ENCODE results near the gene CEP250. TPM values are rescaled to one million over a fixed set of nuclear protein-coding genes. Genes with fewer than 3 reads are reported as not detected.

Gene CEP250
- total and polyA plus RNA-seq, 5 experiments from 2014 or later: 4.5 to 65.4 (median 17.5) TPM

DNA sequence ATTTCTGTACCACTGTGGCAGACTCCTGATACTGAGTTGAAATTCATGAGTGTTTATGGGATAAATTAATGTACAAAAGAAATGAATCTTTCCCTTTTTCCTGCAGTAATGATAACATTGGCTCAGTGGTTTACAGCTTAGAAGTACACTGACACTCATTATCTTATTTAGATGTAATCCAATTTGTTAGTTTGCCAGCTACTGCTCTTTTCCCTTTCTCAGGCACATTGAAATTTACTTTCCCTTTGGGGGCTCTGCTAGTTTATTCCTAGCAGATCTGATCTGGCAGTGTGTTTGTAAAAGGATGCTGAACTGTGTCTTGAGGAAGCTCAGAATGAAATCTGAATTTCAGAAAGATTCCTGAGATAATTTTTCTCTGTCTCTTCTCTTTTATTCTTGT, 3.0 kb downstream of the CEP250 start:
- H3K27me3 Mint-ChIP-seq: no peaks in the 10 kb centered on the region
- H3K4me1 Mint-ChIP-seq: peaks cover under 1 to 37% (median 23%) of the 10 kb centered on the region in 4 donors
- H3K4me3 Mint-ChIP-seq: no peak overlapping the region
- no peaks in the 10 kb centered on the region for H3K9me3 Mint-ChIP-seq
- no peak for ATAC-seq
- H3K27ac Mint-ChIP-seq: peak overlapping the region in 1 of 10 donors; percentile 9
- POLR2A ChIA-PET: no interaction called here
- DNase-seq: no peak
- H3K36me3 Mint-ChIP-seq: peaks cover 0 to 13% (median 0%) of the 10 kb centered on the region in 3 donors

DNA sequence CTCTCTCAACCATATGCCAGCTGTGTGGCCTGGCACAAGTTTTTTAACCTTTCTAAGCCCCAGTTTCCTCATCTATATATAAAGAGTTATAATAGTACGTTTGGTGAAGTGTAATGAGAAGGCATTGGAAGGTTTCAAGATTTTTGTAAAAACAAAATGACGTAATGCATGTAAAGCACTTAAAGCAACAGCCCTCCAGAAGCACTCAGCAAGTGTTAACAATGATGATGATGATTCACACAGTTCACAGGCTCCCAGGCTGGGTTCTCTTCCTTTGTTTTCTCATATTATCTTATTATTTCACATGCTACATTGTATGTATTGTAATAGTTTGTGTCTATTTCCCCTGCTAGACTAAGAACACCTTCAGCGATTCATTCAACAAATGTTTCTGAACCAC, 6.2 kb downstream of the CEP250 start:
- POLR2A ChIA-PET: interaction anchor here (1.0 kb wide), 1 partner anchor 492 kb away, joined by 3 read pairs; the partner anchor contains the start of gene SCAND1
- DNase-seq: no peak
- Mint-ChIP-seq H3K4me1 (peaks cover 4 to 22% (median 17%) of the 10 kb centered on the region in 4 donors), H3K27ac (peak overlapping the region in 1 of 10 donors; percentile 3), H3K27me3 (no peaks in the 10 kb centered on the region), H3K9me3 (no peaks in the 10 kb centered on the region), H3K4me3 (no peak overlapping the region), H3K36me3 (peaks cover 0 to 19% (median 0%) of the 10 kb centered on the region in 3 donors)
- no peak for ATAC-seq

DNA sequence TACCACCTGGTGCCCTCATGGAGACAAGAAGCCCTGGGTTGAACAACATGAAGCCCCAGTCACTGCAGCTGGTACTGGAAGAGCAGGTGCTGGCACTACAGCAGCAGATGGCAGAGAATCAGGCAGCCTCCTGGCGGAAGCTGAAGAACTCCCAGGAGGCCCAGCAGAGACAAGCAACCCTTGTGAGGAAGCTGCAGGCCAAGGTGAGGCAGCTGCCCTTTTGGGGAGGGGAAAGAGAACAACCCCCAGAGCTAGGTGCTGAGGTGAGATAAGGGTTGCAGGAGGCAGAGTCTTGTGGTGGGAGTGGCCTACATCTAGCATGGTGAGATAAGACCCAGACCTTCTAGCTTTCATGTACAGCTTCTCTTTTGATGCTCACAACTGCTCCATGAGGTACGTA, 7.0 kb downstream of the CEP250 start:
- Mint-ChIP-seq H3K9me3 (no peaks in the 10 kb centered on the region), H3K27me3 (no peaks in the 10 kb centered on the region), H3K27ac (no peak overlapping the region), H3K4me3 (no peak overlapping the region), H3K4me1 (peaks cover 4 to 19% (median 15%) of the 10 kb centered on the region in 4 donors), H3K36me3 (peaks cover 0 to 22% (median 0%) of the 10 kb centered on the region in 3 donors)
- POLR2A ChIA-PET: interaction anchor here (3.0 kb wide), 1 partner anchor 7 kb away, joined by 14 read pairs; the partner anchor contains the start of gene CEP250
- DNase-seq: no peak
- no peak for ATAC-seq

DNA sequence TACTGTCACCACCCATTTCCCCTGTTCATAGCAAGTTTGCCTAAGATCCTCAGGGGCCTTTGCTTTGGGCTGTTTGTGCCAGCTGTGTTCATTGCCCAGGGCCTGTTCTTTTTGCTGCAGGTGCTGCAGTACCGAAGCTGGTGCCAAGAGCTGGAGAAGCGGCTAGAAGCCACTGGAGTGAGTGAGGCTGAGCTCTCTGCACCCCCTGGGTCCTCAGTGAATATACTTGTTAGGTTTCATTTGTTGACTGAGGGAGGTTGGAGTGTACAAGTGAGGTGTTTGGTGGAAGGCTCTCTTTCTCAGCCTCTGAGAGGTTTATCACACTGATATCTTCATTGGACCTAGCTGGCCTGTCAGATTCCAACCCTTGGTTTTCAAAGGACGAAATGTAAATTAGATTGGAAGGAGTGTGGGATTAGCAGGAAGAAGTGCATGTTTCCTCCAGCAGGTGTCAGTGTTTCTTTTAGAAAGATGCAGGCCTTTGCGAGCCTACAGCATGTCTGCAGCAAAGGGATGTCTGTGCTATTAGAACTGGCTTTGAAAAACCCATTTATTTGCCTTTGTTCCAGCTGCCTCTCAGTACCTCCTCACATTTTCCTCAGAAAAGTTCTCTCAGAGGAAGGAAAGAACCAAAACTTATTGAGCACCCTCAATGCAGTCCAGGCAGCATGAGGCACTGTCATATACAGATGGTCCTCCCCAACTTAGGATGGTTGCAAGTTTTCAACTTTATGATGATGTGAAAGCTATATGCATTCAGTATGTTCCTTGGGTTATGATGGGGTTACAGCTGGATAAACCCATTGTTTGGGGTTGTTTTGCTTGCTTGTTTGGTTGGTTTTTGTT, 8.3 kb downstream of the CEP250 start:
- Mint-ChIP-seq H3K27ac (peak overlapping the region in 5 of 10 donors; percentile 8 to 83 (median 46)), H3K4me1 (peaks cover 4 to 11% (median 9%) of the 10 kb centered on the region in 4 donors), H3K4me3 (no peak overlapping the region), H3K36me3 (peaks cover 0 to 24% (median 0%) of the 10 kb centered on the region in 3 donors), H3K9me3 (no peaks in the 10 kb centered on the region), H3K27me3 (no peaks in the 10 kb centered on the region)
- ATAC-seq (peak; percentile 89 to 98), DNase-seq (peak; percentile 15 to 80 (median 57))
- POLR2A ChIA-PET: interaction anchor here (0.7 to 3.0 kb wide), 6 partner anchors 8 to 490 kb away, joined by 3 to 14 read pairs (median 4); partner anchors contain the start of genes CEP250, RBM39 and SCAND1

DNA sequence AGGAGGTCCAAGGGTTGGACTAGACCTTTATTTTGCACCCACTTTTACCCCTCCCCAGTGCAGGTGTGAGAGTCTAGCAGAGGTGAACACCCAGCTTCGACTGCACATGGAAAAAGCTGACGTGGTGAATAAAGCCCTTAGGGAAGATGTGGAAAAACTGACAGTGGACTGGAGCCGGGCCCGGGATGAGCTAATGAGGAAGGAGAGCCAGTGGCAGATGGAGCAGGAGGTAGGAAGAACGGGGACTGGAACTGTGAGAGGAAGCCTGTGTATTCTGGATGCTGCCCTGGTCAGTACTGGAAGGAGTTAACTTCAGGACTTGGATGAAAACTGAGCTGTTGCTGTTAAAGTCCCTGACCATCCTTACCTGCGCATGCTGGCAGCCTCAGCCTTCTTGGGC, 10.6 kb downstream of the CEP250 start:
- peaks cover 0 to 34% (median 0%) of the 10 kb centered on the region in 3 donors for H3K36me3 Mint-ChIP-seq
- no peaks in the 10 kb centered on the region for H3K27me3 Mint-ChIP-seq
- H3K27ac Mint-ChIP-seq: peak overlapping the region in 6 of 10 donors; percentile 25 to 89 (median 73)
- H3K9me3 Mint-ChIP-seq: no peaks in the 10 kb centered on the region
- H3K4me1 Mint-ChIP-seq: peaks cover 5 to 11% (median 8%) of the 10 kb centered on the region in 4 donors
- POLR2A ChIA-PET: interaction anchor here (0.6 kb wide), 1 partner anchor 12 kb away, joined by 3 read pairs; no protein-coding TSS in a partner anchor
- DNase-seq (no peak), ATAC-seq (no peak)
- H3K4me3 Mint-ChIP-seq: no peak overlapping the region

DNA sequence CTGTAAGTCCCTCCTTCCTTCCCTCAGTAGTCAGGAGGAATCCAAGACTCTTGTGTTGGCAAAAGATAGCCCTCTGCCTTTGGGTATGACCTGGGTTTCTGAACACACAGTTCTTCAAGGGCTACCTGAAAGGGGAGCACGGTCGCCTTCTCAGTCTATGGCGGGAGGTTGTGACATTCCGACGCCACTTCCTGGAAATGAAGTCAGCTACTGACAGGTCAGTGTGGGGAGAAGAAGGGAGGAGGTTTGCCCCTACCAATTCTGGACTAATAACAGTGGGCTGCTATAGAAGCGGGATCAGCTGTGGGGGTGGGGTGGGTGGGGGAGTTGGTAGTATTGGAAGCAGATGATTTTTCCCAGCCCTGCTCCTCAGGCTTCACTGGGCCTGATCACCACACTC, 11.5 kb downstream of the CEP250 start:
- peaks cover 6 to 12% (median 7%) of the 10 kb centered on the region in 4 donors for H3K4me1 Mint-ChIP-seq
- peak overlapping the region in 7 of 10 donors; percentile 35 to 86 (median 56) for H3K27ac Mint-ChIP-seq
- ATAC-seq (no peak), DNase-seq (no peak)
- H3K4me3 Mint-ChIP-seq: no peak overlapping the region
- POLR2A ChIA-PET: no interaction called here
- H3K9me3 Mint-ChIP-seq: no peaks in the 10 kb centered on the region
- H3K27me3 Mint-ChIP-seq: no peaks in the 10 kb centered on the region
- H3K36me3 Mint-ChIP-seq: peaks cover 0 to 35% (median 0%) of the 10 kb centered on the region in 3 donors

DNA sequence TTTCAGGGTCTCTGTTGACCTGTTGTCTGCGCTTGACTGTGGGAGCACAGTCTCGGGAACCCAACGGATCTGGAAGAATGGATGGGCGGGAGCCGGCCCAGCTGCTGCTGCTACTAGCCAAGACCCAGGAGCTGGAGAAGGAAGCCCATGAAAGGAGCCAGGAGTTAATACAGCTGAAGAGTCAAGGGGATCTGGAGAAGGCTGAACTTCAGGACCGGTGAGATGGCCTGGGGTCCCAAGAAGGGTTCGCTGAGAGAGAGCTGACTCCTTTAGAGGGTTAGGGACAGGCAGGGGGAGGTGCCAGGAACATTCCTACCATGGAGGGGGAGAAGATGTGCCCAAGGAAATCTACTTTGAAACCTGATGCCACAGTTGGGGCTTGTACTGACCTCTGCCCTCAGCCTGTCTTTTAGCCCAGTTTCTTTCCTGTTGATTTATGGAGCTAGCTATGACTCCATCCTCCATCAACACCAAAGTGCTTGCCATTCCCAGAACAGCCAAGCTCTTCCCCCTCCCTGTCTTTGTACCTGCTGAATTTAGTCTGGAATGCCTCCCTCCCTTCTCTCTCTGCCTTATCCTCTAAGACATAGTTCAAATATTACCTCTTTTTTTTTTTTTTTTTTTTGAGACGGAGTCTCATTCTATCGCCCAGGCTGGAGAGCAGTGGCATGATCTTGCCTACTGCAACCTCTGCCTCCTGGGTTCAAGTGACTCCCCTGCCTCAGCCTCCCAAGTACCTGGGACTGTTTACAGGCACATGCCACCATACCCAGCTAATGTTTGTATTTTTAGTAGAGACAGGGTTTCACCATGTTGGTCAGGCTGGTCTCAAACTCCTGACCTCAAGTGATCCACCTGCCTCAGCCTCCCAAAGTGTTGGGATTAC, 12.2 kb downstream of the CEP250 start:
- peaks cover 6 to 11% (median 7%) of the 10 kb centered on the region in 4 donors for H3K4me1 Mint-ChIP-seq
- no peak overlapping the region for H3K4me3 Mint-ChIP-seq

DNA sequence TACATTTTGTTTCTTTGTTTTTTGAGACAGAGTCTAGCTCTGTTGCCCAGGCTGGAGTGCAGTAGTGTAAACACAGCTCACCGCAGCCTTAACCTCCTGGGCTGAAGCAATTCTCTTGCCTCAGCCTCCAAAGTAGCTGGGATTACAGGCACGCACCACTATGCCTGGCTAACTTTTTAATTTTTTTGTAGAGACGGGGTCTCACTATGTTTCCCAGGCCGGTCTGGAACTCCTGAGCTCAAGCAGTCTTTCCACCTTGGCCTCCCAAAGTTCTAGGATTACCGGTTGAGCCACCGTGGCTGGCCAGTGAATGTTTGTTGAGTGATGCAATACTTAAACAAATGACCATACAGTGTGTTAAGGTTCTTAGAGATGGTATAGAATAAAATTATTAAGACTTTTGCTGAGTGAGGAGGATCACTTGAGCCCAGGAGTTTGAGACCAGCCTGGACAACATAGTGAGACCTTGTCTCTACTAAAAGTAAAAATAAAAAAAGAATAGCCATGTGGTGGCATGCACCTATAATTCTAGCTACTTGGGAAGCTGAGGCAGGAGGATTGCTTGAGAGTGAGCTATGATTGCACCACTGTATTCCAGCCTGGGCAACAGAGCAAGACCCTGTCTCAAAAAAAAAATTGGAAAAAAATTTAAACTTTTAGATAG, 13.4 kb downstream of the CEP250 start:
- no peak for DNase-seq
- POLR2A ChIA-PET: interaction anchor here (1.2 kb wide), 1 partner anchor 29 kb away, joined by 3 read pairs; no protein-coding TSS in a partner anchor

More for the DNA sequence above, 12.2 kb downstream of the CEP250 start:
- peaks cover 0 to 32% (median 0%) of the 10 kb centered on the region in 3 donors for H3K36me3 Mint-ChIP-seq
- ATAC-seq: no peak
- peak overlapping the region in 8 of 10 donors; percentile 26 to 75 (median 58) for H3K27ac Mint-ChIP-seq
- no peaks in the 10 kb centered on the region for H3K9me3 Mint-ChIP-seq
- POLR2A ChIA-PET: interaction anchor here (0.7 kb wide), 1 partner anchor 9 kb away, joined by 3 read pairs; no protein-coding TSS in a partner anchor
- H3K27me3 Mint-ChIP-seq: no peaks in the 10 kb centered on the region
- DNase-seq: no peak

DNA sequence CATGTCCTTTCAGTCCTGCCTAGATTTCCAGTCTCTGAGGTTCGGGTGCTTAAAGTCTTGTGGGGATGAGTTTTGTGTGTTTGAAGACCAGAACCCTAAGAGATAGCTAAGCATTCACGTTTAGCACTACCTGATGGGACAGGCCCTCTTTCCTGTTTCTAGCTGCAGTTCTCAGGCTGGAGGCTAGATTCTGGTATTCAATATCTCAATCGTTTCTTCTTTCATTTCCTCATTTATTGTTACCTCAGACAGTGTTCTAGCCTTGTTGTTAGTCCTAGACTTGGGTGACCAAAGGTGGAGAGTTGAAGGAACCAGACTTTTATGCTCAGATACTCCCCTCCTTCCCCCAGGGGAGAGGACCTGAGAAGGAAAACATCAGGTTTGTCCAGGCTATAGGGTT, 16.8 kb downstream of the CEP250 start:
- Mint-ChIP-seq H3K4me1 (peaks cover 0 to 3% (median 1%) of the 10 kb centered on the region in 4 donors), H3K27ac (peak overlapping the region in 9 of 10 donors; percentile 34 to 82 (median 67)), H3K27me3 (no peaks in the 10 kb centered on the region), H3K9me3 (no peaks in the 10 kb centered on the region), H3K4me3 (no peak overlapping the region), H3K36me3 (peaks cover 0 to 23% (median 0%) of the 10 kb centered on the region in 3 donors)
- POLR2A ChIA-PET: no interaction called here
- DNase-seq (no peak), ATAC-seq (no peak)

More for the DNA sequence above, 13.4 kb downstream of the CEP250 start:
- no peaks in the 10 kb centered on the region for H3K9me3 Mint-ChIP-seq
- peaks cover 1 to 5% (median 3%) of the 10 kb centered on the region in 4 donors for H3K4me1 Mint-ChIP-seq
- no peak overlapping the region for H3K4me3 Mint-ChIP-seq
- H3K27ac Mint-ChIP-seq: peak overlapping the region in 3 of 10 donors; percentile 26 to 72 (median 66)
- peaks cover 0 to 30% (median 0%) of the 10 kb centered on the region in 3 donors for H3K36me3 Mint-ChIP-seq
- no peaks in the 10 kb centered on the region for H3K27me3 Mint-ChIP-seq
- ATAC-seq: no peak

DNA sequence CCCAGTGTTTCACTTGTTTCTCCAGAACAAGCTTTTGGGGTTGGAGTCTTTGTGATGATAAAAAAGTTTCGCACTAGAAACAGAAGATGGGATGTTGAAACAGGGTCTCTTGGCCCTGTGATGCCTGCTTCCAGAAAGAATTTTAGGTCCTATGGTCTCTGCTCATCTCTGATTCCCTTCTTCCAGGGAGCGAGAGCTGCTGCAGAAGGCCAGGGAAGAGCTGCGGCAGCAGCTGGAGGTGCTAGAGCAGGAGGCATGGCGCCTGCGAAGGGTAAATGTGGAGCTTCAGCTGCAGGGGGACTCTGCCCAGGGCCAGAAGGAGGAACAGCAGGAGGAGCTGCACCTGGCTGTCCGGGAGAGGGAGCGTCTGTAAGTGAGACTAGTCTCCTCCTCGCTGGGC, 18.3 kb downstream of the CEP250 start:
- H3K4me1 Mint-ChIP-seq: peaks cover 2 to 4% (median 3%) of the 10 kb centered on the region in 4 donors
- H3K9me3 Mint-ChIP-seq: no peaks in the 10 kb centered on the region
- no peak for ATAC-seq
- no peaks in the 10 kb centered on the region for H3K27me3 Mint-ChIP-seq
- peaks cover 0 to 17% (median 0%) of the 10 kb centered on the region in 3 donors for H3K36me3 Mint-ChIP-seq
- no peak overlapping the region for H3K27ac Mint-ChIP-seq
- DNase-seq: no peak
- POLR2A ChIA-PET: no interaction called here
- H3K4me3 Mint-ChIP-seq: no peak overlapping the region

DNA sequence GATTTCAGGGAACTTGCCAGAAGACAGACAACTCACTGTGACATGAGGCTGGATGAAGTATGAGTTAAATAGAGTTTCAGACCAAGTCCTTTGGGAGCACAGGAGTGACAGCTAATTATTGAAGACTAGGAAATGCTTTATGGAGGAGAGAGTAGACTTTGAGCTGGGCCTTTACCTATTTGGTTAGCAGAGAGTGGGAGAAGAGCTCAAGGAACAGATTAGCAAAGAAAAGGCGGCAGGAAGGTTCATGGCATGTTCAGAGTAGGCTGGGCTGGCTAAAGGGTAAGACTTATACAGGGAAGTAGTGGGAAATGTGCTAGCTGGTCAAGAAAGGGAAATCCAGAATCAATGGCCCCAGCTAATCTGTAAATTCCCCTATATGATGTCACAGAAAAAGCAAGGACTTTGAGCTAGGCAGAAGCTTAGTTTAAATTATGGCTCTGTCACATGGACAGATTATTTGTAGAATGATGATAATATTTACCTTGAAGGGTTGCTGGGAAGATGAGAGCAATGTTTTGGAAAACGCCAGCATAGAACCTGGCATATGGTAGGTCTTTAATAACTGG, 19.0 kb downstream of the CEP250 start:
- Mint-ChIP-seq H3K4me3 (no peak overlapping the region), H3K27me3 (no peaks in the 10 kb centered on the region), H3K4me1 (peaks cover 2 to 10% (median 4%) of the 10 kb centered on the region in 4 donors), H3K27ac (no peak overlapping the region), H3K9me3 (no peaks in the 10 kb centered on the region), H3K36me3 (peaks cover 0 to 17% (median 0%) of the 10 kb centered on the region in 3 donors)
- no peak for ATAC-seq
- DNase-seq: no peak
- POLR2A ChIA-PET: interaction anchor here (1.1 kb wide), 1 partner anchor 31 kb away, joined by 3 read pairs; no protein-coding TSS in a partner anchor

All from naive thymus-derived CD8-positive, alpha-beta T cell (primary cell).